ENCODE results near the gene C11orf24.

C11orf24 gene

GRCh38 chr11:68242616-68243015 lies 29.2 kb downstream of the C11orf24 start:
- TF ChIP-seq CTCF (IDR thresholded peaks at IDR 0.05; ENCODE audit: insufficient read depth, low read depth, low read length, missing control alignments) = no peak
- DNase-seq (ENCODE audit: low read depth) = no peak
- no peak overlapping the region for H3K4me3 ChIP-seq (ENCODE audit: low read length)

GRCh38 chr11:68231621-68232020 lies 40.2 kb downstream of the C11orf24 start:
- H3K4me3 ChIP-seq (ENCODE audit: low read length) = no peak overlapping the region
- no peak for DNase-seq (ENCODE audit: low read depth)

DNA sequence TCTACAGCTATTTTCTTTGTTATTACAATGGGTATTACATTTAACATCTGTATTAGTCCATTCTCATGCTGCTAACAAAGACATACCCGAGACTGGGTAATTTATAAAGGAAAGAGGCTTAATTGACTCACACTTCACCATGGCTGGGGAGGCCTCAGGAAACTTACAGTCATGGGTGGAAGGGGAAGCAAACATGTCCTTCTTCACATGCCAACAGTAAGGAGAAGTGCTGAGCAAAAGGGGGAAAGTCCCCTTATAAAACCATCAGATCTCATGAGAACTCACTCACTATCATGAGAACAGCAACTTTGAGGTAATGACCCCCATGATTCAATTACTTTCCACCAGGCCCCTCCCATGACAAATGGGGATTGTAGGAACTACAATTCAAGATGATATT lies 42.2 kb downstream of the C11orf24 start:
- no peak for TF ChIP-seq CTCF (IDR thresholded peaks at IDR 0.05; ENCODE audit: insufficient read depth, low read depth, low read length, missing control alignments)
- no peak overlapping the region for H3K4me3 ChIP-seq (ENCODE audit: low read length)
- no peak for DNase-seq (ENCODE audit: low read depth)

More at GRCh38 chr11:68231621-68232020, 40.2 kb downstream of the C11orf24 start:
- no peak for TF ChIP-seq CTCF (IDR thresholded peaks at IDR 0.05; ENCODE audit: insufficient read depth, low read depth, low read length, missing control alignments)

DNA sequence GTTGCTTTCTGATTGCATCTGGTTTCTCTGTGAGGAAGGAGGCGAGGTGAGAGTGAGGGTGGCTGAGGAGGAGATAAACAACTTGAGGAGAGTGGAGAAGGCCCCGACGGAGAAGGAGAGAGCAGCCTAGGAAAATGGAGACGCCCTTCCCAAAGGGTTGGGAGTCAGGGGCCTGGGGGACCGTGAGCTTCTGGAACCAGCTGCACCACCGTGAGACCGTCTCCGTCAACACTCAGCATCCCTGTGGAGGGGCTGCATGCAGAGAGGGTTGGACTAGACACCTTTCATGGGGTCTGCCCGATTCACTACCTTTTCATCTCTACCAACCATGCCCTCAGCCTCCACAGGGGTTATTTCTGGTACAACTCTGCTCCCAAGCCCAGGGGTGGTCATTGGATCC lies 45.4 kb downstream of the C11orf24 start:
- no peak for DNase-seq (ENCODE audit: low read depth)
- TF ChIP-seq CTCF (IDR thresholded peaks at IDR 0.05; ENCODE audit: insufficient read depth, low read depth, low read length, missing control alignments) = no peak
- no peak overlapping the region for H3K4me3 ChIP-seq (ENCODE audit: low read length)

- DNase-seq (ENCODE audit: low read depth) = no peak
- no peak overlapping the region for H3K4me3 ChIP-seq (ENCODE audit: low read length)
- TF ChIP-seq CTCF (IDR thresholded peaks at IDR 0.05; ENCODE audit: insufficient read depth, low read depth, low read length, missing control alignments) = no peak
These were observed 47.2 kb downstream of the C11orf24 start for GRCh38 chr11:68224606-68225005.

- DNase-seq (ENCODE audit: low read depth) = no peak
- no peak for TF ChIP-seq CTCF (IDR thresholded peaks at IDR 0.05; ENCODE audit: insufficient read depth, low read depth, low read length, missing control alignments)
- H3K4me3 ChIP-seq (ENCODE audit: low read length) = no peak overlapping the region
These were observed 48.5 kb downstream of the C11orf24 start for GRCh38 chr11:68223275-68223674.

GRCh38 chr11:68221406-68221805 lies 50.4 kb downstream of the C11orf24 start:
- no peak for TF ChIP-seq CTCF (IDR thresholded peaks at IDR 0.05; ENCODE audit: insufficient read depth, low read depth, low read length, missing control alignments)
- no peak overlapping the region for H3K4me3 ChIP-seq (ENCODE audit: low read length)
- DNase-seq (ENCODE audit: low read depth) = no peak

Data from epithelial cell of esophagus (primary cell).